HG03064 (cell line): Measurements from ENCODE around the gene TARDBP.
"Not testable (repeated sequence)": the region's sequence is repeated elsewhere in the genome, so short reads cannot be mapped to it uniquely, and the experiment has no call there.

ENCODE experiments used
- ATAC-seq: cut with Tn5 transposase; IDR thresholded peaks from one replicate; pipeline ENCODE4 v1.9.1; 2021; ENCODE audit warnings: low read depth; ENCODE audit not compliant: unreplicated experiment

Gene TARDBP

DNA sequence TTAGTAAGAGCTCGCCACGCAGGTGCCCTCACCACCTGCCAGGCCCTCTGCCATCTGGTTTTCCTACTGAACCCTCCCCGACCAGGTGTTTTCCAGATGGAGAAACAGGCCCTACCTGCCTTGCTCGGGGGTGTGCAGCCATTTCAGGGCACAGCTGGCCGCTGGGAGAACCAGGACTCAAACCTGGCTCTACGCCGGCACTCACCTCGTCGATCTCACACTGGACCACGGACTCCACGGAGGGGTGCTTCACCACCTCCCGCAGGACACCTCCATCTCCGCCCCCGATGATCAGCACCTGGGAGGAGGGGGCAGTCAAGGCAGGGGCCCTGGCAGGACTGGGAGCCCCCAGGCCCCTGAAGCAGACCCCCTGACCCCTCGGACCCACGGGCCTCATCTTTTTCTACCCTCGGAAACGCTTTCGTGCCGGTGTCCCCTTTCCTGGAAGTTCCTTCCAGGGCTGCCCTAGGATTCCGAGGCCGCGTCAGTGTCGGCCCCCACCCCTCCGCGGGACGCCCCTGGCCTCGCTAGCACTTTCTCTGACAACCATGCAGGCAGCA is 46.2 kb downstream of the TARDBP start:
- ATAC-seq, result no peak

DNA sequence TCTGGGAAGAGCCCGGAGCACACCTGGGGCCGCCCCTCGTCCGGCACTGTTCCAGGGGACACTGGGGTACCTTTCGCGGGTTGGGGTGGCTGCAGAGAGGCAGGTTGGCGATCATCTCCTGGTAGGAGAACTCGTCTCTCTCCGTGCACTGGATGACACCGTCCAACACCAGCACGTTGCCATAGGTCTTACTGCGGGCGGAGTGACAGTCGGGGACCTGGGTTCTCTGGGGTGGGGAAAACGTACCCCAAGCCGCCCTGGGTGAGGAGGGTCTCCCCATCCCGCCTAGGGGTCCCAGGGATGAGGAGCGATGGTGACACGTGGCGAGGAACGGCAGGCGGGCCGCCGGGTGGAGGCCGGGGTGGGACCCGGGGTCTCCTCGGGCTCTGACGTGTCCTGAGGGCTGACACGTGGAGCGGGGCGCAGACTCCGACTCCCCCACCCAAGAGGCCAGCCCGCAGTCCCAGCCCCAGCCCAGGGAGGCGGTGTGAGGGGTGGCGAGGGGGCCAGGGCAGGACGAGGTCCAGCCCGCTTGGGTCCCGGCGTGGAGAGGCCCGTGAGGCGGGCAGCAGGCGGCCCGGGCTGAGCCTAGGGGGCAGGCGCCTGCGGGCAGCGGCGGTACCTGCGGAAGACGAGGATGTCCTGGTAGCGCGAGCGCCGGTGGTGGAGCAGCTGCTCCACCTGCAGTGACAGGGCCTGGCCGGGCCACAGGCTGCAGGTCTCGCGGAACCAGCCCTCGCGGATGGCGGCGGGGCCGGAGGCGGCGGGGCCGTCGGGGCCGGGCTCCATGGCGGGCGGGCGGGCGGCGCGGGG is 46.9 kb downstream of the TARDBP start:
- ATAC-seq, result peak; percentile 21

DNA sequence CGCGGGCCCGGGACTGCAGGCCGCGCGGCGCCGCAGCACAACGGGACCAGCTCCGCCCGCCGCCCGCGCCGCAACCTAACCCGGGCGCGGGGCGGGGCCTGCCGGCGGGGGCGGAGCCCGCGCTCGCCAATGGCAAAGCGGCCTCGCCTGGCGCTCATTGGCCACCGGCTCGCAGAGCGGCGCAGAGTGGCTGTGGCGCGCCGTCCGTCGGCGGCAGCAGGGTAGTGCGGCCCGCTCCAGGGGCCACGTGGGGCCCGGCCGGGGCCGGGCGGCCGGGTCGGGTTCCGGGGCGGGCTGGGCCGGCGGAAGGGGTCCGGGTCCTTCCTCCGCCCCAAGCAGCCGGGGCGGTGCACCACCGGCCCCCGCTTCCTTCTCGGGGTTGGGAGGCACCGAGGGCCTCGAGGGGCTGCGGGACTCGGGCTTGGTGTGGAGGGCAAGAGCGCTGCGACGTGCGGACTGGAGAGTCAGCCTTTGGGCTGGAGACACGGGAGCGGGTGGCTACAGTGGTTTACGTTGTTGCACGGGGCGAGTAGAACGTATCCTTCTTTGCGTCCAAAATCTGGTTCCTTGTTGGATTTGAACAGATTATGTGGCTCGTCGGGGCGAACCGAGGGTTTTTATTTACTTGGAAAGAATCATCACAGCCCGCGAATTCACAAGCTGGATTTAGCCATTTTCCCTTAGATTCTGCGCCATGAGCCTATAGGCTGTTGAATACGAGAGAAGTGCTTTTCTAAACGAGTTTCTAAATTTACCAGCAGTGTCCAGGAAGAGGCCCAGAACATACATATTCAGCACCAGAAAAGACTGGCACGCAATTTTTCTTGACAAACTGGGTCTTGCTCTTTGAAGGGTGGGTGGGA is 47.7 kb downstream of the TARDBP start, which contains the start of gene SRM:
TSS of gene SRM (minus strand) at position 51 of the 863 bp plus-strand sequence. CDS start 75 bp downstream, outside the sequence.
- ATAC-seq, result peak; percentile 73

DNA sequence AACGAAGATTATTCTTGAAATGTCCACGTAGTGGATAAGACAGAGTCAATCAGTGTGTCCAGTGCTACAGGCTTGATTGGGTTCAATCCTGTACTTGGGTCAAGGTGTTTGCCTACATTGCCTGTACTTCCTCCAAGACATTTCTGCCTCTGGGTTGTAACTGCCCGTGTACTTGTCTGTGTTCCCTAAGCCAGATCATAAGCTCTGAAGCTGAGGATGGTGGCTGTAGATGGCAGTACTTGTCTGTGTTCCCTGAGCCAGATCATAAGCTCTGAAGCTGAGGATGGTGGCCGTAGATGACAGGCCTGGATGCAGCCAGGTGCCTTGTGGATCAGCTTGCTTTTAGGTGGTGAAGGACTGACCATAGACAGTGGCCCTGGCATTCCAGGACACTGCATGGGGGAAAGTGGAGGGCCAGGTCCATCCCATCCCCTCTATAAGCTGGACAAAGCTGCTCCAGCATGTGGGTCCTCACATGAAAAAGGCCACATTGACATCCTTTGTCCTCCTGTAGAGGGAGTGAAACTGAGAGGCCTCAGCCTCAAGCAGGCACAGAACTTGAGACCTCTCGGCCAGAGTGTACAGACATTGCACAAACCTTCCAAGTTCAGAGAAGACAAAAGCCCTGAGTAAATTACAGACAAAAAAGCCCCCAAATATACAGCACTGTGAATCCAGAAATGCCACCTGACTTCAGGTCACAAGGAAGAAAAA is 49.4 kb downstream of the TARDBP start:
- no peak for ATAC-seq

- no peak for ATAC-seq
Observed at GRCh38 chr1:11062965-11063401, 50.5 kb downstream of the TARDBP start.

DNA sequence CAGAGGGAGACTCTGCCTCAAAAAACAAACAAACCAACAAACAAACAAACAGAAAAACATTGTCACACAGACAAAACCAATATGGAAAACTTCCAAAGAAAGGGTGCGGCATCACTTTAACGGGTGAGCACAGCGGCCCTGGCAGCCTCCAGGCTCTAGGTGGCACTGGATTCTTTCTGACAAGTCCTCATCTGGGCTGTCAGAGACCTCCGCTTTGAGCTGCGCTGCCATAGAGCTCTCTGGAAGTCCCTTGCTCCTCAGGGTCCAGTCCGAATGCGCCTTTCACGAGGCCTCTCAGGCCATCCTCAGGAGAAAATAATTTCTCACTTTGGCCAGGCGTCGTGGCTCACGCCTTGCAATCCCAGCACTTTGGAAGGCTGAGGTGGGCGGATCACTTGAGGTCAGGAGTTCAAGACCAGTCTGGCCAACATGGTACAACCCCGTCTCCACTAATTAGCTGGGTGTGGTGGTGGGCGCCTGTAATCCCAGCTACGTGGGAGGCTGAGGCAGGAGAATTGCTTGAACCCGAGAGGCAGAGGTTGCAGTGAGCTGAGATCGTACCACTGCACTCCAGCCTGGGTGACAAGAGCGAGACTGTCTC is 51.6 kb downstream of the TARDBP start:
- not testable (repeated sequence) for ATAC-seq

DNA sequence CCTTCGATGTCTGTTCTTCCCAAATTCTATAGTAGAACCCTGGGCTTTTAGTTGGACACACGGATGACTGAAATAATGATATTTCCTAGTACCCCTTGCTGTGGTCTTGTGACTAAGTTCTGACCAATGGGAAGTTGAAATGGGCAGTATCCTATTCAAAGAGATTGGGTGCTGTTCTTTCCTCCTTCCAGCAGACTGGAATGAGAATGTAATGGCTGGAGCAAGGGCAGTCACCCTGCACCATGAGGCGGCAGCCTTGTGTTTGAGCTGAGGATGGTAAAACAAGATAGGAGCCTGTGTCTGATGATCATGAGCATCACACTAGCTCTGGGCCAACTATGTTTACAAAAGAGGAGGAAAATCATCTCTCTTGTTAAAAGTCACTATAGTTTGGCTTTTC is 52.5 kb downstream of the TARDBP start:
- ATAC-seq, result no peak

DNA sequence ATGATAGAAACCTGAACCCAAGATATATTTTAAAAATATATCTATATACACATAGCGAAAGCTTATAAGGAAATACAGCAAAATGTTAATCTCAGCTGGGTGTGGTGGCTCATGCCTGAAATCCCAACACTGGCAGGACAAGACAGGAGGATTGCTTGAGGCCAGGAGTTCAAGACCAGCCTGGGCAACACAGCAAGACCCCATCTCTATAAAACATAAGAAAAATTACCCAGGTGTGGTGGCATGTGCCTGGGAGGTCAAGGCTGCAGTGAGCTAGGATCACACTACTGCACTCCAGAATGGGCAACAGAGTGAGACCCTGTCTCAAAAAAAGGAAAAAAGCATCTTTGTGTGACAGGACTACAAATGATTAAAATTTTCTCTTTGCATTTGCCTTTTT is 53.3 kb downstream of the TARDBP start:
- ATAC-seq, result no peak

DNA sequence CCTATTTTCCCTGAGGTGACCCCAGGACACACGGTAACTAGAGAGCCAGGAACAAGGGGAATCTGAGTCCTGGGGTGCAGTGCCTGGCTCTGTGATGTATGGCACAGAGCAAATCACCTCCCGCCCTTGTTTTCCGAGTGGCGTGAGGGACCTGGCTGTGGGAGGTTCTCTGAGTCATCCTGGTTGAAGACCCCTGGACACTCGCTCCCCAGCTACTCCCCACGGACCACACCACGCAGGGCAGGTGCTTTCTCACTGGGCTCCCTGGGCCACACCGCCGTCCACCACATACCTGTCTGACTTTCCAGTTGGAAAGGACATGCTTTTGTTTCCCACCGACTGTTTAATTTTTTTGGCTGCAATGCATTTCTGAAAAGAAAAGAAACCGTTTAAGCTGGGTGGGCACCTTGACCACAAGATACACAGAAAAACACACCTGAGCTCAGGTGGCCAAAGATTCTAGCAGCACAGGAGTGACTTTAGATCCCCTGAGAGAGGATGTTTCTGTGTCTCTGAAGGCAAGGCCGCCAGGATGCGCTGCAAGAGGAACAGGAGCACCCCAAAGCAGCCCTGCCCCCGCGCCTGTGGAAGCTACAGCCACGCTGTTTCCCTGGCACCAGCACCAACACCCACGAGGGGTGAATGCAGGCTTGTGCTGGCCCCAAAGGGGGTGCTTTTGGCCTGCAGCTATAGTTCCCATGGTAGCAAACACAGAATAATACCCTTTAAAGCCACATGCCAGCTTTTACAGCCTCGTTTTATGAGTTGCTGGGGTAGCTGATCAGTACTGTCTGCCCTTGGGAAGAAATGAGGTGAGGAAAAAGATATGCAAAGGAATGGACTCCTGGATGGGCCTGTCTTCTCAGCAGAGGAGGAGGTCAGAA is 55.5 kb downstream of the TARDBP start:
- no peak for ATAC-seq

- ATAC-seq, result no peak
Observed at GRCh38 chr1:11068600-11069473, 56.4 kb downstream of the TARDBP start.

GRCh38 chr1:11070876-11071275 is 58.4 kb downstream of the TARDBP start:
- ATAC-seq, result no peak

- no peak for ATAC-seq
Observed at GRCh38 chr1:11071463-11072215, 59.2 kb downstream of the TARDBP start.

GRCh38 chr1:11072216-11072917 is 59.9 kb downstream of the TARDBP start:
- no peak for ATAC-seq

- ATAC-seq, result not testable (repeated sequence)
Observed at GRCh38 chr1:11073398-11073797, 60.9 kb downstream of the TARDBP start.
